Thyroid gland (tissue), 4 donors: ENCODE measurements around the gene CNOT10.

ENCODE experiments used
- CTCF ChIP-seq, 6 experiments: fragments of 200-600 bp in 3 of 6; fragments of 450-650 bp in 3 of 6; sonication (generic) in 3 of 6; IDR thresholded peaks; one replicate each; pipeline ENCODE4 v1.5.1; 2016 to 2019; ENCODE audit warnings: antibody characterized with exemption in 6 of 6, mild to moderate bottlenecking in 2 of 6, inconsistent platforms in 1 of 6, moderate library complexity in 1 of 6
- POLR2A ChIP-seq, 2 donors: fragments of 450-650 bp; IDR thresholded peaks; one replicate each; pipeline ENCODE4 v1.6.1; 2017; ENCODE audit warnings: antibody characterized with exemption in 2 of 2, mild to moderate bottlenecking in 2 of 2, moderate library complexity in 1 of 2

- TF ChIP-seq CTCF (IDR thresholded peaks at IDR 0.05) (no peak), POLR2A (IDR thresholded peaks at IDR 0.05) (no peak)
Measured at GRCh38 chr3:32782407-32782806, 97.4 kb downstream of the CNOT10 start.
